Central memory CD4-positive, alpha-beta T cell (primary cell): ENCODE measurements around the gene PABPC1L2A.
"Not testable (repeated sequence)": the region's sequence is repeated elsewhere in the genome, so short reads cannot be mapped to it uniquely, and the experiment has no call there.

Experiments
- DNase-seq: peaks from one replicate; pipeline ENCODE4 v3.0.0; 2022
- total RNA-seq, 3 experiments: gene quantifications; one replicate each; lab custom pipeline; 2026; lab: John Stamatoyannopoulos, UW

Gene PABPC1L2A
- total RNA-seq: 0 reads per million in 3 experiments

- not testable (repeated sequence) for DNase-seq
These were observed at the start of gene PABPC1L2A for GRCh38 chrX:73079024-73079562. TSS of gene PABPC1L2A (minus strand) at chrX:73079512. CDS start at chrX:73079386, 126 bp downstream.

GRCh38 chrX:73127700-73128241 is 48.5 kb upstream of the PABPC1L2A start:
- DNase-seq: no peak

DNA sequence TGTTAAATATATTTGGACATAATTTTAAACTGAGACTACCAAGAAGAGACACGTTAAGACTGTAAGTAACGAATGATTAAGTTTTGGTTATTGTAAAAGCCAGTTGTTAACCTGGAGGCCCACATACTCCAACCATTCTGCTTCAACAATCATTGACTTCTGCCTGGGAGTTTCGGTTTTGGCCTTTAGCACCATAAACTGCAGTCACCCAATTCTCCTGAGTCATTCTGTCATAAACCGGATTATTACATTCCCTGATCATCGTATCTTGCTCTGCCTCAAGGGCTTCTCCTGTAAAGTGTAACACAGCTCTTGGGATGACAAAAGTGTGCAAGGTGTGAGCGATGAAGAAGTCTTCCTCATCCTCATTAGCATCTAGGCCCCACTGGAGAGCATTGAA is 46.9 kb upstream of the PABPC1L2A start:
- no peak for DNase-seq

GRCh38 chrX:73099505-73099904 is 20.2 kb upstream of the PABPC1L2A start:
- not testable (repeated sequence) for DNase-seq

DNA sequence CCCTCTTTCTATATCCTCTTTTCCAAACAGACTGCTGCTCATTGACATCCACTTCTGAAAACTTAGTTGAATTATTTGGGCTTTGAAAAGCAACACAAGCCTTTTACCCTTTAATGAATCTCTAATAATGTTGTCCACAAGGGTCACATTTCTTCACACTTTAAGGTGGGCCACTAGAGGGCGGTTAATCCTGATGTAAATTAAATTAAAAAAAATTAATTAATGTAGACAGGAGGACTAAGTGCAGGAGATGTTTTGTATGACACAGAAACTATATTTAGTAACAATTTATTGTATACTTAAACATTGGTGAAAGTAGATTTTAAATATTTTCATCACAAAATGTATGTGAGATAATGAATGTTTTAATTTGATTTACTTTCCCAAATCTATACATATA is 7.5 kb upstream of the PABPC1L2A start:
- not testable (repeated sequence) for DNase-seq

DNA sequence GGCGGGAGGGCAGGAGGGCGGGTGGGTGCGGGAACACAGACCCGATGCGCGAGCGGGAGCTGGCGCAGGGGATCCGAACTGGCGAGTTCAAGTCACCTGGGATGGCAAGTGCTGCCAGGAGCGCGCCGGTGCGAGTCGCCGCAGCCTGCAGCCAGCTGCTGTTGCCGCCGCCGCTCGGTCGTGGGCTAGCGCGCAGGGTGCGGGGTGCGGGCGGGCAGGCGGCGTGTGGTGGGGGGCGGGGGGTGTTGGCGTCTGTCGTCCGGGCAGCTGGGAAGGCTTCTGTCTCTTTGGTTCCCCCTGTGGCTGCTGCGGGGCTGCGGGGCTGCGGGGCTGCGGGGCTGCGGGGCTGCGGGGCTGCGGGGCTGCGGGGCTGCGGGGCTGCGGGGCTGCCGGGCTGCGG is 572 bp upstream of the PABPC1L2A start:
- DNase-seq: not testable (repeated sequence)

GRCh38 chrX:73078597-73078996 is 715 bp downstream of the PABPC1L2A start:
- not testable (repeated sequence) for DNase-seq

GRCh38 chrX:73076838-73077237 is 2.5 kb downstream of the PABPC1L2A start:
- no peak for DNase-seq

GRCh38 chrX:73069365-73070035 is 9.8 kb downstream of the PABPC1L2A start:
- no peak for DNase-seq

GRCh38 chrX:73068467-73069364 is 10.6 kb downstream of the PABPC1L2A start:
- DNase-seq: no peak

DNA sequence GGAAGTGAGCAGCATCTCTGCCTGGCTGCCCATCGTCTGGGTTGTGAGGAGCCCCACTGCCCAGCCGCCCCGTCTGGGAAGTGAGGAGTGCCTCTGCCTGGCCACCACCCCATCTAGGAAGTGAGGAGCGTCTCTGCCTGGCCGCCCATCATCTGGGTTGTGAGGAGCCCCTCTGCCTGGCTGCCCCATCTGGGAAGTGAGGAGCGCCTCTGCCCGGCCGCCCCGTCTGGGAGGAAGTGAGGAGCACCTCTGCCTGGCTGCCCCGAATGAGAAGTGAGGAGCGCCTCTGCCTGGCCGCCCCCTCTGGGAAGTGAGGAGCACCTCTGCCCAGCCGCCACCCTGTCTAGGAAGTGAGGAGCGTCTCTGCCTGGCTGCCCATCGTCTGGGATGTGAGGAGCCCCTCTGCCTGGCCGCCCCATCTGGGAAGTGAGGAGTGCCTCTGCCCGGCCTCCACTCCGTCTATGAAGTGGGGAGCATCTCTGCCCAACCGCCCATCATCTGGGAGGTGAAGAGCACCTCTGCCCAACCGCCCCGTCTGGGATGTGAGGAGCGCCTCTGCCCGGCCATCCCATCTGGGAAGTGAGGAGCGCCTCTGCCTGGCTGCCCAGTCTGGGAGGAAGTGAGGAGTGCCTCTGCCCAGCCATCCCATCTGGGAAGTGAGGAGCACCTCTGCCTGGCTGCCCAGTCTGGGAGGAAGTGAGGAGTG is 11.4 kb downstream of the PABPC1L2A start:
- not testable (repeated sequence) for DNase-seq

- DNase-seq: no peak
These were observed 50.4 kb downstream of the PABPC1L2A start for GRCh38 chrX:73028876-73029275.
